Measurements from ENCODE around the gene CLDN15.
A peak's percentile ranks its signal among the peaks of the same experiment; 100 is the strongest.
"Not testable (repeated sequence)": the region's sequence is repeated elsewhere in the genome, so short reads cannot be mapped to it uniquely, and the experiment has no call there.

The CLDN15 gene

GRCh38 chr7:101237206-101238067, at the start of gene CLDN15:
CLDN15 (minus strand) TSS chr7:101237802; CDS start chr7:101237581, 221 bp downstream.
- DNase-seq (ENCODE audit: low spot score), result peak; percentile 33

- no peak for DNase-seq (ENCODE audit: low spot score)
Measured at GRCh38 chr7:101287032-101287431, 49.4 kb upstream of the CLDN15 start.

GRCh38 chr7:101285880-101286279, 48.3 kb upstream of the CLDN15 start:
- DNase-seq (ENCODE audit: low spot score), result not testable (repeated sequence)

- DNase-seq (ENCODE audit: low spot score), result no peak
Measured at GRCh38 chr7:101285171-101285570, 47.6 kb upstream of the CLDN15 start.

GRCh38 chr7:101280912-101281311, 43.3 kb upstream of the CLDN15 start:
- DNase-seq (ENCODE audit: low spot score), result not testable (repeated sequence)

GRCh38 chr7:101278461-101279292, 41.1 kb upstream of the CLDN15 start:
- DNase-seq (ENCODE audit: low spot score), result no peak

- DNase-seq (ENCODE audit: low spot score), result no peak
Measured at GRCh38 chr7:101277155-101277554, 39.6 kb upstream of the CLDN15 start.

- no peak for DNase-seq (ENCODE audit: low spot score)
Measured at GRCh38 chr7:101273206-101273605, 35.6 kb upstream of the CLDN15 start.

GRCh38 chr7:101271021-101271420, 33.4 kb upstream of the CLDN15 start:
- no peak for DNase-seq (ENCODE audit: low spot score)

GRCh38 chr7:101269664-101270063, 32.1 kb upstream of the CLDN15 start:
- no peak for DNase-seq (ENCODE audit: low spot score)

GRCh38 chr7:101265622-101266516, 28.3 kb upstream of the CLDN15 start:
- no peak for DNase-seq (ENCODE audit: low spot score)

- peak; percentile 17 for DNase-seq (ENCODE audit: low spot score)
Measured at GRCh38 chr7:101264102-101264706, 26.6 kb upstream of the CLDN15 start.

GRCh38 chr7:101258243-101258731, 20.7 kb upstream of the CLDN15 start:
- no peak for DNase-seq (ENCODE audit: low spot score)

- no peak for DNase-seq (ENCODE audit: low spot score)
Measured at GRCh38 chr7:101255796-101256195, 18.2 kb upstream of the CLDN15 start.

GRCh38 chr7:101253199-101253598, 15.6 kb upstream of the CLDN15 start:
- DNase-seq (ENCODE audit: low spot score), result not testable (repeated sequence)

GRCh38 chr7:101251871-101252659, 14.5 kb upstream of the CLDN15 start:
- DNase-seq (ENCODE audit: low spot score), result peak; percentile 99

- DNase-seq (ENCODE audit: low spot score), result no peak
Measured at GRCh38 chr7:101250324-101250723, 12.7 kb upstream of the CLDN15 start.

GRCh38 chr7:101248276-101248675, 10.7 kb upstream of the CLDN15 start:
- no peak for DNase-seq (ENCODE audit: low spot score)

- DNase-seq (ENCODE audit: low spot score), result no peak
Measured at GRCh38 chr7:101245147-101245668, 7.6 kb upstream of the CLDN15 start.
